ENCODE measurements around the gene CDKAL1. TPM values are rescaled to one million over a fixed set of nuclear protein-coding genes. Genes with fewer than 3 reads are reported as not detected.

The CDKAL1 gene
- total RNA-seq, 1 donor from 2014 or later, result 39.6 TPM

DNA sequence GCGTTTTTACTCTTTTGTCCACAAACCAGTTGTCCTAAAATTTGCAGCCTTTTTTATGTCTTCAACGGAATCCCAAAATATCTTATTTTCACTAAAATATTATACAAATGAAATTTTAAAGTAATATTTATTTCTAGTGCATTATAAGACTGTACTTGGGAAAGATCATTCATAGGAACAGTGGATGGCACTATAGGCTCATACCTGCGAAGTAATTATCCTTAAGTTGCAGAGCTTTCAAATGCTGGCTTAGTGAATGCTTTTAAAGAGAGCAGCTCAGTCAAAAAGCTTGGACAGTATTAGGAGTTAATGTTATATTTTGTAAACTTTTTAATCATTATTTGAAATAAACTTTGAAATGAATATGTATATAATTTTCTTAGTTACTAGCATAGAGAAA lies 254.9 kb downstream of the CDKAL1 start:
- Mint-ChIP-seq H3K9me3 (no peaks in the 10 kb centered on the region), H3K4me3 (no peak overlapping the region), H3K4me1 (peaks cover 7% of the 10 kb centered on the region), H3K27me3 (ENCODE audit: insufficient read depth, low read depth) (no peaks in the 10 kb centered on the region), H3K36me3 (peaks cover 2% of the 10 kb centered on the region), H3K27ac (no peak overlapping the region)
- Histone ChIP-seq H3K27me3 (no peaks in the 10 kb centered on the region), H3K9ac (no peak overlapping the region), H2AFZ (replicated peaks) (no peak overlapping the region), H3K79me2 (ENCODE audit: low read depth) (no peaks in the 10 kb centered on the region), H3K4me1 (no peaks in the 10 kb centered on the region), H3K9me3 (ENCODE audit: low read depth) (no peaks in the 10 kb centered on the region), H3K36me3 (no peaks in the 10 kb centered on the region), H3K4me3 (no peak overlapping the region), H3K4me2 (no peak overlapping the region), H4K20me1 (ENCODE audit: low read depth) (no peaks in the 10 kb centered on the region), H3K27ac (no peak overlapping the region), H3F3A (ENCODE audit: low read depth) (no peaks in the 10 kb centered on the region)
- DNase-seq (ENCODE audit: low spot score), result no peak
- no peak for TF ChIP-seq EZH2phosphoT487 (IDR thresholded peaks at IDR 0.05)
- TF ChIP-seq EZH2 (IDR thresholded peaks at IDR 0.05), result no peak
- TF ChIP-seq, protein P1, sequence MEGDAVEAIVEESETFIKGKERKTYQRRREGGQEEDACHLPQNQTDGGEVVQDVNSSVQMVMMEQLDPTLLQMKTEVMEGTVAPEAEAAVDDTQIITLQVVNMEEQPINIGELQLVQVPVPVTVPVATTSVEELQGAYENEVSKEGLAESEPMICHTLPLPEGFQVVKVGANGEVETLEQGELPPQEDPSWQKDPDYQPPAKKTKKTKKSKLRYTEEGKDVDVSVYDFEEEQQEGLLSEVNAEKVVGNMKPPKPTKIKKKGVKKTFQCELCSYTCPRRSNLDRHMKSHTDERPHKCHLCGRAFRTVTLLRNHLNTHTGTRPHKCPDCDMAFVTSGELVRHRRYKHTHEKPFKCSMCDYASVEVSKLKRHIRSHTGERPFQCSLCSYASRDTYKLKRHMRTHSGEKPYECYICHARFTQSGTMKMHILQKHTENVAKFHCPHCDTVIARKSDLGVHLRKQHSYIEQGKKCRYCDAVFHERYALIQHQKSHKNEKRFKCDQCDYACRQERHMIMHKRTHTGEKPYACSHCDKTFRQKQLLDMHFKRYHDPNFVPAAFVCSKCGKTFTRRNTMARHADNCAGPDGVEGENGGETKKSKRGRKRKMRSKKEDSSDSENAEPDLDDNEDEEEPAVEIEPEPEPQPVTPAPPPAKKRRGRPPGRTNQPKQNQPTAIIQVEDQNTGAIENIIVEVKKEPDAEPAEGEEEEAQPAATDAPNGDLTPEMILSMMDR (IDR thresholded peaks at IDR 0.05), result peak; percentile 14

DNA sequence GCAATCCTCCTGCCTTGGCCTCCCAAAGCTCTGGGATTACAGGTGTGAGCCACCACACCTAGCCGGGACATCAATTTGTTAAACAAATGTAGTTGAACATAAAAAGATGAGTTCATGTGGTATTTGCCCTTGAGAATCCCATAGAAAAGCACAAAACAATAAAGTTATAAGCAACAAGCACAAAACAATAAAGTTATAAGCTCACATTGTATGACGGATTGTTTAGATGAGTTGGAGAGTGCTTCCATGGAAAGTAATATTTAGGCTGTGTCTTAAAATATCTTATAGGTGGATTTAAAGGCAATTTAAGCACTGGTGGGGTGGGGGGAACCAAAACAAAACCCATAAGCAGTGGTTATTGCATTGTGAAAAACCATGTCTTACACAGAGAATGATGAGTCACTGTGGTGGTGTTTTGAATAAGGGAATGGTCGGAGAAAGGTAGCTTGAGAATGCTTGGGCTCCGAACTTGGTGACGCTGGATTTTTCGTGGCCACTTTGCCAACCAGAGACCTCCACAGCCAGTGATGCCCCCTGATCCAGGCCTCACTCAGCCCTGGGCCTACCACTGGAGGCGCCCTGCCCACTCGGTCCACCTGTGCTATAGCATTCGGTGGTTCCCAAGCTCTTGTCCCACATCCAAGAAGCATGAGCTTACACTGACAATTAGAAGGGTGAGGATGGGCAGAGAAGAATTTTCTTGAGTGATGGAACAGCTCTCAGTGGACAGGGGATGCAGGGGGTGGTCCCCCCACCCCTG lies 256.0 kb downstream of the CDKAL1 start:
- no peaks in the 10 kb centered on the region for H3K4me1 ChIP-seq
- H3K36me3 ChIP-seq, result no peaks in the 10 kb centered on the region
- no peak overlapping the region for H3K4me2 ChIP-seq
- no peaks in the 10 kb centered on the region for H3K79me2 ChIP-seq (ENCODE audit: low read depth)
- Mint-ChIP-seq H3K4me3 (no peak overlapping the region), H3K4me1 (peaks cover 7% of the 10 kb centered on the region), H3K36me3 (peaks cover 2% of the 10 kb centered on the region), H3K27ac (no peak overlapping the region), H3K27me3 (ENCODE audit: insufficient read depth, low read depth) (no peaks in the 10 kb centered on the region), H3K9me3 (no peaks in the 10 kb centered on the region)
- no peak overlapping the region for H3K27ac ChIP-seq
- H3K9me3 ChIP-seq (ENCODE audit: low read depth), result no peaks in the 10 kb centered on the region
- no peaks in the 10 kb centered on the region for H3F3A ChIP-seq (ENCODE audit: low read depth)
- TF ChIP-seq EZH2phosphoT487 (IDR thresholded peaks at IDR 0.05), result no peak
- TF ChIP-seq, protein P1 (IDR thresholded peaks at IDR 0.05), result no peak
- no peak for TF ChIP-seq EZH2 (IDR thresholded peaks at IDR 0.05)
- no peak overlapping the region for H3K9ac ChIP-seq
- DNase-seq (ENCODE audit: low spot score), result no peak
- H2AFZ ChIP-seq (replicated peaks), result no peak overlapping the region
- no peak overlapping the region for H3K4me3 ChIP-seq
- no peaks in the 10 kb centered on the region for H3K27me3 ChIP-seq
- no peaks in the 10 kb centered on the region for H4K20me1 ChIP-seq (ENCODE audit: low read depth)

DNA sequence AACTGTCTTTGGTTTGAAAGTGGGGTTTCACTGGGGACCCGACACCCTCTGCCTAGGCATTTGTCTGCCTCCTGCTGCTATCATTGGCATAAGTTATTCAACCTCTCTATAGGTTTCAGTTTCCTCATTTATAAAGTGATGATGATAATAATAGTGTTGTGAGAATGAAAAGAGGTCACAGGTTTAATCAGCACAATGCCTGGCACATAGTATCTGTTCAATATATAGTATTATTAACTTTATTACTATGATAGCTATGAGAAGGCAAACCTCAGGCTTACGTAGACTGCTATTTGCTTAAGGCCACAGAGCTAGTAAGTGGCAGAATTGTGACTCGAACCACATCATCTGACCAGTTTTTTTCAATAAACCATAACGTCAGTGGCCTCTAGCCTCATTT lies 256.8 kb downstream of the CDKAL1 start:
- no peaks in the 10 kb centered on the region for H3F3A ChIP-seq (ENCODE audit: low read depth)
- no peak overlapping the region for H3K27ac Mint-ChIP-seq

More for the DNA sequence above, 256.8 kb downstream of the CDKAL1 start:
- no peaks in the 10 kb centered on the region for H3K36me3 ChIP-seq
- no peaks in the 10 kb centered on the region for H3K27me3 ChIP-seq
- no peak overlapping the region for H3K4me3 ChIP-seq
- Mint-ChIP-seq H3K27me3 (ENCODE audit: insufficient read depth, low read depth) (no peaks in the 10 kb centered on the region), H3K4me1 (peaks cover 7% of the 10 kb centered on the region), H3K36me3 (peaks cover 2% of the 10 kb centered on the region), H3K4me3 (no peak overlapping the region), H3K9me3 (no peaks in the 10 kb centered on the region)
- no peak for DNase-seq (ENCODE audit: low spot score)
- H3K79me2 ChIP-seq (ENCODE audit: low read depth), result no peaks in the 10 kb centered on the region
- TF ChIP-seq EZH2phosphoT487 (IDR thresholded peaks at IDR 0.05) (no peak), EZH2 (IDR thresholded peaks at IDR 0.05) (no peak)
- TF ChIP-seq, protein P1 (IDR thresholded peaks at IDR 0.05), result no peak
- H3K4me1 ChIP-seq, result no peaks in the 10 kb centered on the region
- H4K20me1 ChIP-seq (ENCODE audit: low read depth), result no peaks in the 10 kb centered on the region
- H3K27ac ChIP-seq, result no peak overlapping the region
- H2AFZ ChIP-seq (replicated peaks), result no peak overlapping the region
- H3K9ac ChIP-seq, result no peak overlapping the region
- H3K4me2 ChIP-seq, result no peak overlapping the region
- H3K9me3 ChIP-seq (ENCODE audit: low read depth), result no peaks in the 10 kb centered on the region

Data from neural progenitor cell (in vitro differentiated cells).